Neural progenitor cell (in vitro differentiated cells): ENCODE data around the gene EVC. TPM values are rescaled to one million over a fixed set of nuclear protein-coding genes. Genes with fewer than 3 reads are reported as not detected.

Experiments used
- DNase-seq: peaks from one replicate; pipeline ENCODE4 v3.0.0-alpha.2; 2016; ENCODE audit warnings: low spot score
- H2AFZ ChIP-seq: fragments of 200-600 bp; sonication (generic); replicated peaks from 2 replicates; pipeline ENCODE4 v1.6.1; 2016; ENCODE audit warnings: antibody characterized with exemption
- H3F3A ChIP-seq: fragments of 200-600 bp; sonication (generic); 2 replicates; pipeline ENCODE4 v1.6.1; 2016; ENCODE audit warnings: antibody characterized with exemption, low read depth
- H3K27ac ChIP-seq: fragments of 200-600 bp; sonication (generic); 2 replicates; pipeline ENCODE4 v1.5.1; 2016; ENCODE audit warnings: mild to moderate bottlenecking
- H3K27me3 ChIP-seq: fragments of 200-600 bp; sonication (generic); 2 replicates; pipeline ENCODE4 v1.6.1; 2016; ENCODE audit warnings: mild to moderate bottlenecking, moderate library complexity
- H3K36me3 ChIP-seq: fragments of 200-600 bp; sonication (generic); 2 replicates; pipeline ENCODE4 v1.5.1; 2016
- H3K4me1 ChIP-seq: fragments of 200-600 bp; sonication (generic); 2 replicates; pipeline ENCODE4 v1.6.1; 2016; ENCODE audit warnings: mixed run types
- H3K4me2 ChIP-seq: fragments of 200-600 bp; sonication (generic); 2 replicates; pipeline ENCODE4 v1.6.1; 2016
- H3K4me3 ChIP-seq: fragments of 200-600 bp; sonication (generic); 2 replicates; pipeline ENCODE4 v1.5.1; 2016
- H3K79me2 ChIP-seq: fragments of 200-600 bp; sonication (generic); 2 replicates; pipeline ENCODE4 v1.6.1; 2016; ENCODE audit warnings: low read depth
- H3K9ac ChIP-seq: fragments of 200-600 bp; sonication (generic); 2 replicates; pipeline ENCODE4 v1.6.1; 2016
- H3K9me3 ChIP-seq: fragments of 200-600 bp; sonication (generic); 2 replicates; pipeline ENCODE4 v1.5.1; 2016; ENCODE audit warnings: low read depth
- H4K20me1 ChIP-seq: fragments of 200-600 bp; sonication (generic); 2 replicates; pipeline ENCODE4 v1.6.1; 2016; ENCODE audit warnings: low read depth
- H3K27ac Mint-ChIP-seq: 3 replicates; pipeline ENCODE4 v1.8.0; 2021; ENCODE audit warnings: mixed read lengths
- H3K27me3 Mint-ChIP-seq: 2 replicates; pipeline ENCODE4 v1.8.0; 2022; ENCODE audit warnings: low read depth, mild to moderate bottlenecking, inconsistent platforms, moderate library complexity, mixed read lengths; ENCODE audit not compliant: insufficient read depth
- H3K36me3 Mint-ChIP-seq: 3 replicates; pipeline ENCODE4 v1.8.0; 2021; ENCODE audit warnings: mixed read lengths
- H3K4me1 Mint-ChIP-seq: 3 replicates; pipeline ENCODE4 v1.8.0; 2021; ENCODE audit warnings: mixed read lengths
- H3K4me3 Mint-ChIP-seq: 3 replicates; pipeline ENCODE4 v1.8.0; 2021; ENCODE audit warnings: mild to moderate bottlenecking, moderate library complexity, mixed read lengths
- H3K9me3 Mint-ChIP-seq: 3 replicates; pipeline ENCODE4 v1.8.0; 2020; ENCODE audit warnings: mixed read lengths
- EZH2 ChIP-seq: fragments of 200-600 bp; sonication (generic); IDR thresholded peaks from 2 replicates; pipeline ENCODE4 v1.6.1; 2017; ENCODE audit warnings: antibody characterized with exemption, mild to moderate bottlenecking, moderate library complexity
- EZH2phosphoT487 ChIP-seq: fragments of 200-600 bp; sonication (generic); IDR thresholded peaks from 2 replicates; pipeline ENCODE4 v1.6.1; 2017; ENCODE audit warnings: antibody characterized with exemption
- total RNA-seq: library from RNA; depleted of rRNA; stranded (reverse); fragments of >200 nt; gene quantifications from 2 replicates; pipeline ENCODE4 v1.2.3, GENCODE V29; 2015; ENCODE audit warnings: low replicate concordance
- TF ChIP-seq, protein P1 (sequence below): fragments of 200-600 bp; sonication (generic); IDR thresholded peaks from 2 replicates; pipeline ENCODE4 v1.5.1; 2017; ENCODE audit warnings: antibody characterized with exemption, mild to moderate bottlenecking

Gene EVC
- total RNA-seq, 1 donor from 2014 or later, result 3.6 TPM

DNA sequence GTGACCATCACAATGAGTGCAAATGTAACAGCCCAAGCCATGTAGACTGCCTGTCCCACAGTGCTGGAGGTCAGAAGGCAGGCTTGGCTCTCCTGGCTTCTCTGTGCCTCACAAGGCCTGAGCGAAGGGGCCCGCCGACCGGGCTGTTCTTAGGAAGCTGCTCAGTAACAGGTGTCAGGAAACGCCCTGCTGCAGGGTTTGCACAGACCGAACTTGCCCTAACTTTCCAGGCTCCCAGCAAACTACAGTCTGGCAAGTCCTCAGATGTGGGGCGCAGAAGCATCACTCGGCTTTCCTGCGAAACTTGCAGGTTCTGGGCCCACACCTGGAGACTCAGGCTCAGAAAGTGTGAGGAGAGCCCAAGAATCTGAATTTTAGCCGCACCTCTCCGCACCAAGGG is 94.3 kb downstream of the EVC start:
- no peaks in the 10 kb centered on the region for H3K79me2 ChIP-seq
- H3K9me3 ChIP-seq, result no peaks in the 10 kb centered on the region
- no peaks in the 10 kb centered on the region for H3K4me1 Mint-ChIP-seq
- H3F3A ChIP-seq, result no peaks in the 10 kb centered on the region
- no peak overlapping the region for H3K9ac ChIP-seq
- no peak for DNase-seq
- no peaks in the 10 kb centered on the region for H3K36me3 ChIP-seq
- H4K20me1 ChIP-seq, result no peaks in the 10 kb centered on the region
- H3K4me2 ChIP-seq, result no peak overlapping the region
- no peaks in the 10 kb centered on the region for H3K4me1 ChIP-seq
- H3K4me3 ChIP-seq, result no peak overlapping the region
- no peaks in the 10 kb centered on the region for H3K27me3 ChIP-seq
- TF ChIP-seq EZH2 (no peak), EZH2phosphoT487 (no peak)
- TF ChIP-seq, protein P1, sequence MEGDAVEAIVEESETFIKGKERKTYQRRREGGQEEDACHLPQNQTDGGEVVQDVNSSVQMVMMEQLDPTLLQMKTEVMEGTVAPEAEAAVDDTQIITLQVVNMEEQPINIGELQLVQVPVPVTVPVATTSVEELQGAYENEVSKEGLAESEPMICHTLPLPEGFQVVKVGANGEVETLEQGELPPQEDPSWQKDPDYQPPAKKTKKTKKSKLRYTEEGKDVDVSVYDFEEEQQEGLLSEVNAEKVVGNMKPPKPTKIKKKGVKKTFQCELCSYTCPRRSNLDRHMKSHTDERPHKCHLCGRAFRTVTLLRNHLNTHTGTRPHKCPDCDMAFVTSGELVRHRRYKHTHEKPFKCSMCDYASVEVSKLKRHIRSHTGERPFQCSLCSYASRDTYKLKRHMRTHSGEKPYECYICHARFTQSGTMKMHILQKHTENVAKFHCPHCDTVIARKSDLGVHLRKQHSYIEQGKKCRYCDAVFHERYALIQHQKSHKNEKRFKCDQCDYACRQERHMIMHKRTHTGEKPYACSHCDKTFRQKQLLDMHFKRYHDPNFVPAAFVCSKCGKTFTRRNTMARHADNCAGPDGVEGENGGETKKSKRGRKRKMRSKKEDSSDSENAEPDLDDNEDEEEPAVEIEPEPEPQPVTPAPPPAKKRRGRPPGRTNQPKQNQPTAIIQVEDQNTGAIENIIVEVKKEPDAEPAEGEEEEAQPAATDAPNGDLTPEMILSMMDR, result no peak
- H2AFZ ChIP-seq, result no peak overlapping the region
- H3K4me3 Mint-ChIP-seq, result no peak overlapping the region
- no peak overlapping the region for H3K27ac ChIP-seq
- no peaks in the 10 kb centered on the region for H3K9me3 Mint-ChIP-seq
- peaks cover 20% of the 10 kb centered on the region for H3K36me3 Mint-ChIP-seq
- H3K27me3 Mint-ChIP-seq, result no peaks in the 10 kb centered on the region
- no peak overlapping the region for H3K27ac Mint-ChIP-seq

DNA sequence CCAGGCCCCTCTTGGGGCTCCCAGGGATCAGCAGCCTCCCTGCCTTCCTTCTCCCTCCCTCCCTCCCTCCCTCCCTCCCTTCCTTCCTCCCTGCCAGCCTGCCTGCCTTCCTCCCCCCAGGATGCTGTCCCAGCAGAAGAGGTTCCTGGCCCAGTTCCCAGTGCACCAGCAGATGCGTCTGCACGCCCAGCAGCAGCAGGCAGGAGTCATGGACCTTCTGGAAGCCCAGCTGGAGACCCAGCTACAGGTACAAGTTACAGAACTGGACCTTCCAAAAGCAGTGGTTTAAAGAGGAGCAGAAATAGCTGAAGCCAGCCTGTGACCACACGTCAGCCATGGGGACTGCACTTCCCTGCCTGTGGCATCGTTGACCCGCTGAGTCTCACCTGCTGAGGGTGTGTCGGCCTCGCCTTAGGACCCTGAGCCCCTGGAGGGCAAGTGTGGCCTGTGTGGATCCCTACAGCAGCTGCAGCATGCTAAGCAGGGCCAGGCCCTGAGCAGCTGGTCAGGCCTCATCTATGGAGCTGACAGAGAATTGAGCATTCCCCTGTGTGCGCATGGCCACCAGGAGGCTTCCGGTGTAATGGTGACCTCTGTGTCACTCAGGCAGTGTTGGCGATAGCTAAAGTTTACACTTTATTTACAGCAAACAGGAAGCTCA is 97.2 kb downstream of the EVC start:
- peaks cover 20% of the 10 kb centered on the region for H3K36me3 Mint-ChIP-seq

DNA sequence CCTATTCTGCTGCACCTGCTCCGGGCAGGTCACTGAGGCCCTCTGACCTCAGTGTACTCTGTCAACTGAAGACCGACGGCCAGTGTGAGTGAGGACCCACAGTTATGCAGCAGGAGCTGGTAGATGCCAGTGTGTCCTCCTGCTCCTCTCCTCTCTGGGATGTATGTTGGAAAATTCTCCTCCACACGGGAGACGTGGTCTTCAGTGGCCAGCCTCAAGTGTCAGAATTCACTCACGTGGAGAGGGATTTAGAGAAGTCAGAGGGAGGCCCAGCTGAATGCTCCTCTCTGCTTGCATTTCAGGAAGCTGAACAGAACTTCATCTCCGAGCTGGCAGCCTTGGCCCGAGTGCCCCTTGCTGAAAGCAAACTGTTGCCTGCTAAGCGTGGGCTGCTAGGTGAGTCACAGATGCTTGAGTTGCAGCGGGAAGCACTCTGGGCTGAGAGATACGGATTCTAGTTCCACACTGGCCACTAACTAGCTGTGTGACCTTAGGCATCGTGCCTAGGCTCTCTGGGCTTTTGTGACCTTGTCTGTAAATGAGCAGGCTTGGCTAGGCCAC is 98.3 kb downstream of the EVC start:
- H3K4me3 Mint-ChIP-seq, result no peak overlapping the region
- no peak for TF ChIP-seq EZH2phosphoT487
- H3K79me2 ChIP-seq, result no peaks in the 10 kb centered on the region
- no peak overlapping the region for H3K4me2 ChIP-seq
- H3K36me3 Mint-ChIP-seq, result peaks cover 22% of the 10 kb centered on the region
- H3K27me3 ChIP-seq, result no peaks in the 10 kb centered on the region
- no peak for DNase-seq
- no peaks in the 10 kb centered on the region for H3K9me3 Mint-ChIP-seq
- peaks cover 2% of the 10 kb centered on the region for H3K27me3 Mint-ChIP-seq
- no peak overlapping the region for H3K27ac Mint-ChIP-seq
- no peaks in the 10 kb centered on the region for H3F3A ChIP-seq
- H3K36me3 ChIP-seq, result no peaks in the 10 kb centered on the region
- no peaks in the 10 kb centered on the region for H3K9me3 ChIP-seq
- no peak overlapping the region for H3K9ac ChIP-seq
- H4K20me1 ChIP-seq, result no peaks in the 10 kb centered on the region
- no peak overlapping the region for H3K4me3 ChIP-seq
- no peaks in the 10 kb centered on the region for H3K4me1 ChIP-seq
- no peak overlapping the region for H3K27ac ChIP-seq
- no peaks in the 10 kb centered on the region for H3K4me1 Mint-ChIP-seq
- no peak overlapping the region for H2AFZ ChIP-seq

More for the DNA sequence above, 97.2 kb downstream of the EVC start:
- no peaks in the 10 kb centered on the region for H3F3A ChIP-seq
- no peak overlapping the region for H3K9ac ChIP-seq
- H3K4me3 Mint-ChIP-seq, result no peak overlapping the region
- TF ChIP-seq, protein P1, result no peak
- TF ChIP-seq EZH2phosphoT487, result no peak
- TF ChIP-seq EZH2, result no peak
- no peaks in the 10 kb centered on the region for H3K36me3 ChIP-seq
- DNase-seq, result no peak
- H4K20me1 ChIP-seq, result no peaks in the 10 kb centered on the region
- no peaks in the 10 kb centered on the region for H3K4me1 ChIP-seq
- no peaks in the 10 kb centered on the region for H3K27me3 ChIP-seq
- H3K27ac ChIP-seq, result no peak overlapping the region
- H3K4me2 ChIP-seq, result no peak overlapping the region
- H3K27me3 Mint-ChIP-seq, result peaks cover 2% of the 10 kb centered on the region
- H3K9me3 Mint-ChIP-seq, result no peaks in the 10 kb centered on the region
- no peaks in the 10 kb centered on the region for H3K4me1 Mint-ChIP-seq
- no peaks in the 10 kb centered on the region for H3K9me3 ChIP-seq
- H3K79me2 ChIP-seq, result no peaks in the 10 kb centered on the region
- no peak overlapping the region for H3K27ac Mint-ChIP-seq
- H3K4me3 ChIP-seq, result no peak overlapping the region
- no peak overlapping the region for H2AFZ ChIP-seq

DNA sequence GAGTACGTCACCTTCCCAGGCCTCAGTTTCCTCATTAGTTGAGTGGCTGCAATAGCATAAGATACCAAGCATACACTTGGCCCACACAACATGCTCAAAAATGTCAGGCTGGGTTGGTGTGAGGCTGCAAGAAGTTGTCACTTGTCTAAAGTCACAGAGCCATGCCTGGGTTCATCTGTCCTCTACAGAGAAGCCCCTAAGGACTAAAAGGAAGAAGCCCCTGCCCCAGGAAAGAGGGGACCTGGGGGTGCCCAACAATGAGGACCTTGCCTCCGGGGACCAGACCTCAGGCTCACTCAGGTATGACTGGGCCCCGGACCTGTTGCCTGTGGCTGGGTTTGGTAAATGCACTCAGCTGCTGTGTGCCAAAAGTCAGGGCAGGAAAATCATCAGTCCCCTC is 99.2 kb downstream of the EVC start:
- Histone ChIP-seq H4K20me1 (no peaks in the 10 kb centered on the region), H3F3A (no peaks in the 10 kb centered on the region), H3K36me3 (no peaks in the 10 kb centered on the region), H3K9ac (no peak overlapping the region), H3K4me3 (no peak overlapping the region), H3K4me1 (no peaks in the 10 kb centered on the region), H2AFZ (no peak overlapping the region), H3K79me2 (no peaks in the 10 kb centered on the region), H3K27ac (no peak overlapping the region), H3K9me3 (no peaks in the 10 kb centered on the region), H3K27me3 (no peaks in the 10 kb centered on the region), H3K4me2 (no peak overlapping the region)
- H3K27me3 Mint-ChIP-seq, result peaks cover 2% of the 10 kb centered on the region
- no peak overlapping the region for H3K27ac Mint-ChIP-seq
- no peaks in the 10 kb centered on the region for H3K9me3 Mint-ChIP-seq
- H3K36me3 Mint-ChIP-seq, result peaks cover 22% of the 10 kb centered on the region
- no peaks in the 10 kb centered on the region for H3K4me1 Mint-ChIP-seq
- no peak overlapping the region for H3K4me3 Mint-ChIP-seq
- no peak for TF ChIP-seq EZH2phosphoT487
- TF ChIP-seq, protein P1, result no peak
- TF ChIP-seq EZH2, result no peak
- DNase-seq, result no peak
